Ascending aorta (tissue), 2 donors: ENCODE results near the gene UNC5A. TPM values are rescaled to one million over a fixed set of nuclear protein-coding genes. Genes with fewer than 3 reads are reported as not detected.
A peak's percentile ranks its signal among the peaks of the same experiment; 100 is the strongest.

Experiments
- DNase-seq, 2 donors: peaks; one replicate each; pipeline ENCODE4 v3.0.0-alpha.2; 2019; ENCODE audit warnings: low spot score in 2 of 2
- H3K27ac ChIP-seq, 2 donors: fragments of 200-600 bp; sonication (generic); one replicate each; pipeline ENCODE4 v1.5.1; 2016 to 2017; ENCODE audit warnings: mild to moderate bottlenecking in 1 of 2
- H3K27me3 ChIP-seq: fragments of 200-600 bp; sonication (generic); one replicate; pipeline ENCODE4 v1.5.1; 2017
- H3K36me3 ChIP-seq, 2 donors: fragments of 200-600 bp; sonication (generic); one replicate each; pipeline ENCODE4 v1.5.1; 2016
- H3K4me1 ChIP-seq, 2 donors: fragments of 200-600 bp; sonication (generic); one replicate each; pipeline ENCODE4 v1.5.1; 2016 to 2017; ENCODE audit warnings: mild to moderate bottlenecking in 1 of 2
- H3K4me3 ChIP-seq, 2 donors: fragments of 200-600 bp; sonication (generic); one replicate each; pipeline ENCODE4 v1.5.1; 2016 to 2017; ENCODE audit warnings: mild to moderate bottlenecking in 1 of 2
- H3K9me3 ChIP-seq, 2 donors: fragments of 200-600 bp; sonication (generic); one replicate each; pipeline ENCODE4 v1.5.1; 2016
- CTCF ChIP-seq, 3 experiments: fragments of 200-600 bp in 2 of 3; fragments of 450-650 bp in 1 of 3; sonication (generic) in 2 of 3; IDR thresholded peaks; one replicate each; pipeline ENCODE4 v1.5.1; 2016 to 2019; ENCODE audit warnings: antibody characterized with exemption in 3 of 3, mild to moderate bottlenecking in 1 of 3, moderate library complexity in 1 of 3
- intact Hi-C: fragments of 100-400 bp; cut with DNase I; formaldehyde crosslinking; loops from one replicate; pipeline ENCODE4 v1.15.1; 2023
- total RNA-seq: library from RNA; depleted of rRNA; stranded (reverse); fragments of >200 nt; gene quantifications from one replicate; pipeline ENCODE4 v1.1.0, GENCODE V29; 2016

Gene UNC5A
- total RNA-seq, 1 donor from 2014 or later = not detected

- Histone ChIP-seq H3K36me3 (no peaks in the 10 kb centered on the region), H3K4me1 (no peaks in the 10 kb centered on the region), H3K9me3 (no peaks in the 10 kb centered on the region), H3K4me3 (no peak overlapping the region), H3K27me3 (no peaks in the 10 kb centered on the region), H3K27ac (no peak overlapping the region)
- no peak for DNase-seq
- TF ChIP-seq CTCF (IDR thresholded peaks at IDR 0.05) = no peak
- intact Hi-C loops = no loop called here
Measured at GRCh38 chr5:176803943-176804498, 6.3 kb upstream of the UNC5A start.

GRCh38 chr5:176806137-176806536, 4.2 kb upstream of the UNC5A start:
- Histone ChIP-seq H3K9me3 (no peaks in the 10 kb centered on the region), H3K27ac (no peak overlapping the region), H3K4me3 (no peak overlapping the region), H3K27me3 (no peaks in the 10 kb centered on the region), H3K36me3 (no peaks in the 10 kb centered on the region), H3K4me1 (no peaks in the 10 kb centered on the region)
- intact Hi-C loops = no loop called here
- DNase-seq = no peak
- no peak for TF ChIP-seq CTCF (IDR thresholded peaks at IDR 0.05)

GRCh38 chr5:176809544-176810080, 747 bp upstream of the UNC5A start:
- DNase-seq = no peak
- H3K9me3 ChIP-seq = no peaks in the 10 kb centered on the region
- no peak for TF ChIP-seq CTCF (IDR thresholded peaks at IDR 0.05)
- H3K27me3 ChIP-seq = peaks cover 4% of the 10 kb centered on the region
- intact Hi-C loops = no loop called here
- H3K4me1 ChIP-seq = no peaks in the 10 kb centered on the region
- H3K36me3 ChIP-seq = no peaks in the 10 kb centered on the region
- no peak overlapping the region for H3K27ac ChIP-seq
- peak overlapping the region; percentile 33 to 50 for H3K4me3 ChIP-seq

GRCh38 chr5:176810687-176811501, 535 bp downstream of the UNC5A start:
- H3K9me3 ChIP-seq = no peaks in the 10 kb centered on the region
- DNase-seq = no peak
- peak overlapping the region in 1 of 2 donors; percentile 48 for H3K4me3 ChIP-seq
- TF ChIP-seq CTCF (IDR thresholded peaks at IDR 0.05) = no peak
- peaks cover 4% of the 10 kb centered on the region for H3K27me3 ChIP-seq
- H3K27ac ChIP-seq = no peak overlapping the region
- intact Hi-C loops = no loop called here
- no peaks in the 10 kb centered on the region for H3K36me3 ChIP-seq
- H3K4me1 ChIP-seq = no peaks in the 10 kb centered on the region

- Histone ChIP-seq H3K4me3 (no peak overlapping the region), H3K27me3 (peaks cover 17% of the 10 kb centered on the region), H3K36me3 (no peaks in the 10 kb centered on the region), H3K9me3 (no peaks in the 10 kb centered on the region), H3K4me1 (no peaks in the 10 kb centered on the region), H3K27ac (no peak overlapping the region)
- no peak for DNase-seq
- TF ChIP-seq CTCF (IDR thresholded peaks at IDR 0.05) = no peak
- intact Hi-C loops = no loop called here
Measured at GRCh38 chr5:176812269-176813259, 2.2 kb downstream of the UNC5A start.
